HG03469 (cell line): ENCODE measurements around the gene GOLGA2.
"Not testable (repeated sequence)": the region's sequence is repeated elsewhere in the genome, so short reads cannot be mapped to it uniquely, and the experiment has no call there.

ENCODE experiments used
- ATAC-seq: cut with Tn5 transposase; IDR thresholded peaks from one replicate; pipeline ENCODE4 v1.9.1; 2021; ENCODE audit warnings: mild to moderate bottlenecking, moderate library complexity, moderate number of reproducible peaks; ENCODE audit not compliant: unreplicated experiment

GOLGA2 gene

GRCh38 chr9:128244837-128245231, 31.0 kb downstream of the GOLGA2 start:
- no peak for ATAC-seq

GRCh38 chr9:128244091-128244836, 31.5 kb downstream of the GOLGA2 start:
- ATAC-seq: no peak

- no peak for ATAC-seq
Measured at GRCh38 chr9:128243215-128244018, 32.4 kb downstream of the GOLGA2 start.

- no peak for ATAC-seq
Measured at GRCh38 chr9:128242828-128243214, 33.0 kb downstream of the GOLGA2 start.

- ATAC-seq: no peak
Measured at GRCh38 chr9:128242124-128242523, 33.7 kb downstream of the GOLGA2 start.

GRCh38 chr9:128233817-128234406, 41.9 kb downstream of the GOLGA2 start:
- no peak for ATAC-seq

GRCh38 chr9:128232528-128233428, 43.0 kb downstream of the GOLGA2 start:
- no peak for ATAC-seq

- no peak for ATAC-seq
Measured at GRCh38 chr9:128231638-128232527, 43.9 kb downstream of the GOLGA2 start.

- not testable (repeated sequence) for ATAC-seq
Measured at GRCh38 chr9:128230897-128231296, 44.9 kb downstream of the GOLGA2 start.

GRCh38 chr9:128226412-128226801, 49.4 kb downstream of the GOLGA2 start:
- no peak for ATAC-seq

- no peak for ATAC-seq
Measured at GRCh38 chr9:128225770-128226411, 49.9 kb downstream of the GOLGA2 start.

GRCh38 chr9:128224877-128225276, 50.9 kb downstream of the GOLGA2 start:
- no peak for ATAC-seq

- no peak for ATAC-seq
Measured at GRCh38 chr9:128222880-128223670, 52.7 kb downstream of the GOLGA2 start.

- no peak for ATAC-seq
Measured at GRCh38 chr9:128222026-128222425, 53.8 kb downstream of the GOLGA2 start.

GRCh38 chr9:128219831-128220230, 56.0 kb downstream of the GOLGA2 start:
- ATAC-seq: no peak

GRCh38 chr9:128218518-128219389, 57.1 kb downstream of the GOLGA2 start:
- ATAC-seq: peak; percentile 74

- no peak for ATAC-seq
Measured at GRCh38 chr9:128218172-128218517, 57.7 kb downstream of the GOLGA2 start.
